Globus pallidus (tissue), 1 donor: ENCODE measurements around the gene BYSL.

Source experiments
- DNase-seq: peaks from one replicate; pipeline ENCODE4 v3.0.0-alpha.2; 2015; ENCODE audit warnings: low spot score

The BYSL gene

DNA sequence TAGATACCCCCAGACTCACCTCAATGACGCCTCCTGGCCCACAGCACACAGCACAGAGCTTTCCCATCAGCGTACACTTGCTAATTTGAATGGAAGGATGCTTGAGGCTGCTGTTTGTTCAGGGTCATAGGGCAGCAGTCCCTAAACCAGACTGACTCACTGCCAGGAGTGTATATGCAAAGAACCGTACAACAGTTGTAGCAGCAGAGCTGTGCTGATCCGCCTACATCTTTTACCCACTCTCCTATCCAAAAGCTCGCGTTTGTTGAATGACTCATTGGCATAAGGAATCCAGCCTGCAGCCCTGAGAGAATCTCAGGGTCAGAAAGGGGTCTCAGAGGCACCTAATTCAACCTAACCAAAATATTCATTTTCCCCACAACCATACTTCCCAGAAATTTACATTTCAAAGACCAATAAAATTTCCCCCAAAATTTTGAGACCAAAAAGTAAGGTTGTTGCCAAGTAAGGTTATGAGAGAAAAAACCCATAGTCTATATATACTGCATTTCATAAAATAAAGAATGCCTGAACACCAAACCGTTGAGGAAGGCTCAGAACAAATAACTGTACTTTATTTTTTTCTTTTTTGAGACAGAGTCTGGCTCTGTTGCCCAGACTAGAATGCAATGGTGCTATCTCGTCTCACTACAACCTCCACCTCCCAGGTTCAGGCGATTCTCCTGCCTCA is 55.6 kb downstream of the BYSL start:
- no peak for DNase-seq
